Mucosa of descending colon (tissue), 3 donors: ENCODE data around the gene HEG1. TPM values are rescaled to one million over a fixed set of nuclear protein-coding genes. Genes with fewer than 3 reads are reported as not detected.

Experiments used
- ATAC-seq: fragments of 200-7000 bp; cut with Tn5 transposase; one replicate; pipeline ENCODE4 v1.9.1; 2020; ENCODE audit warnings: mild to moderate bottlenecking, moderate library complexity
- DNase-seq, 3 donors: peaks; one replicate each; pipeline ENCODE4 v3.0.0-alpha.2; 2020
- H3K36me3 ChIP-seq: fragments of 200-600 bp; one replicate; pipeline ENCODE4 v1.8.0; 2021; ENCODE audit warnings: low read depth, mild to moderate bottlenecking
- H3K4me1 ChIP-seq: fragments of 200-600 bp; one replicate; pipeline ENCODE4 v1.8.0; 2021; ENCODE audit warnings: low read depth, mild to moderate bottlenecking
- H3K4me3 ChIP-seq: fragments of 200-600 bp; one replicate; pipeline ENCODE4 v1.8.0; 2021; ENCODE audit warnings: mild to moderate bottlenecking
- H3K9me3 ChIP-seq: fragments of 200-600 bp; one replicate; pipeline ENCODE4 v1.8.0; 2021; ENCODE audit warnings: mild to moderate bottlenecking
- CTCF ChIP-seq: fragments of 200-600 bp; IDR thresholded peaks from one replicate; pipeline ENCODE4 v1.8.0; 2022; ENCODE audit warnings: antibody characterized with exemption, mild to moderate bottlenecking
- intact Hi-C, 2 donors: fragments of 100-400 bp; cut with DNase I in 1 of 2; cut with micrococcal nuclease in 1 of 2; formaldehyde crosslinking; loops; one replicate each; pipeline versions ENCODE4 v1.11.0 to v1.11.1; 2022; cut with DNase I, micrococcal nuclease
- total RNA-seq, 3 donors: library from RNA; stranded (reverse); fragmentation: NEBNext Ultra II Directional in 2 of 3; extraction: Animal tissue kit (Norgen Biotek cat#: 25700) in 2 of 3; gene quantifications; one replicate each; pipeline versions ENCODE4 v1.2.1 to v1.2.4, GENCODE V29; 2021 to 2023
- donor health status: DM: no; HTN: no; CAD: no; lungs with moderate emphysema.
- donor health status: DM: no; HTN: no; CAD: no.
- donor health status: DM: no; HTN: yes; CAD: no.

HEG1 gene
- total RNA-seq, 3 donors from 2014 or later, result 7.4 to 45.3 (median 15.0) TPM

GRCh38 chr3:125052624-125053303 lies 3.0 kb downstream of the HEG1 start:
- Histone ChIP-seq H3K9me3 (no peaks in the 10 kb centered on the region), H3K4me3 (no peak overlapping the region), H3K4me1 (peaks cover 24% of the 10 kb centered on the region), H3K36me3 (no peaks in the 10 kb centered on the region)
- no peak for DNase-seq
- no peak for TF ChIP-seq CTCF
- intact Hi-C loops, result no loop called here
- no peak for ATAC-seq

- Histone ChIP-seq H3K4me3 (no peak overlapping the region), H3K36me3 (no peaks in the 10 kb centered on the region), H3K9me3 (no peaks in the 10 kb centered on the region), H3K4me1 (peaks cover 24% of the 10 kb centered on the region)
- intact Hi-C loops, result no loop called here
- ATAC-seq, result peak; percentile 26
- TF ChIP-seq CTCF, result no peak
- DNase-seq, result peak; percentile 45 to 57 (median 53)
Measured at GRCh38 chr3:125051715-125052581, 3.8 kb downstream of the HEG1 start.

- intact Hi-C loops, result no loop called here
- Histone ChIP-seq H3K9me3 (no peaks in the 10 kb centered on the region), H3K4me1 (peaks cover 24% of the 10 kb centered on the region), H3K36me3 (no peaks in the 10 kb centered on the region), H3K4me3 (no peak overlapping the region)
- TF ChIP-seq CTCF, result no peak
- DNase-seq, result no peak
- ATAC-seq, result no peak
Measured at GRCh38 chr3:125051205-125051604, 4.6 kb downstream of the HEG1 start.

- no peak for TF ChIP-seq CTCF
- Histone ChIP-seq H3K9me3 (no peaks in the 10 kb centered on the region), H3K36me3 (no peaks in the 10 kb centered on the region), H3K4me1 (peaks cover 24% of the 10 kb centered on the region), H3K4me3 (no peak overlapping the region)
- no peak for DNase-seq
- no peak for ATAC-seq
- intact Hi-C loops, result no loop called here
Measured at GRCh38 chr3:125050488-125051090, 5.2 kb downstream of the HEG1 start.

GRCh38 chr3:125048282-125048681 lies 7.5 kb downstream of the HEG1 start:
- H3K4me3 ChIP-seq, result no peak overlapping the region
- intact Hi-C loops, result no loop called here
- no peak for ATAC-seq
- TF ChIP-seq CTCF, result no peak
- DNase-seq, result no peak
- no peaks in the 10 kb centered on the region for H3K9me3 ChIP-seq
- H3K36me3 ChIP-seq, result no peaks in the 10 kb centered on the region
- peaks cover 11% of the 10 kb centered on the region for H3K4me1 ChIP-seq
